ENCODE results near the gene SIPA1L3.

GRCh38 chr19:38056646-38057045, 149.6 kb downstream of the SIPA1L3 start:
- TF ChIP-seq CTCF (conservative IDR thresholded peaks at IDR 0.05 in 1 of 2, IDR thresholded peaks at IDR 0.05 in 1 of 2; ENCODE audit: extremely low read depth in 1 of 2, insufficient read depth in 1 of 2, low read depth in 1 of 2, low read length in 2 of 2) (no peak), EZH2 (IDR thresholded peaks at IDR 0.05; ENCODE audit: borderline replicate concordance, low read length) (no peak)

Measured in mammary epithelial cell (primary cell).